Chondrocyte (in vitro differentiated cells): Measurements from ENCODE around the gene PRR18. TPM values are rescaled to one million over a fixed set of nuclear protein-coding genes. Genes with fewer than 3 reads are reported as not detected.

Experiments used
- DNase-seq: peaks from one replicate; pipeline ENCODE4 v3.0.0; 2021; ENCODE audit warnings: mixed read lengths, low spot score
- H3K27ac Mint-ChIP-seq: one replicate; pipeline ENCODE4 v1.8.0; 2021; ENCODE audit warnings: mild to moderate bottlenecking, moderate library complexity, mixed read lengths; ENCODE audit not compliant: unreplicated experiment
- H3K27me3 Mint-ChIP-seq: 2 replicates; pipeline ENCODE4 v1.8.0; 2021; ENCODE audit warnings: low read depth, mixed read lengths
- H3K36me3 Mint-ChIP-seq: 2 replicates; pipeline ENCODE4 v1.8.0; 2021; ENCODE audit warnings: low read depth, mixed read lengths
- H3K4me1 Mint-ChIP-seq: 2 replicates; pipeline ENCODE4 v1.8.0; 2021; ENCODE audit warnings: low read depth, mild to moderate bottlenecking, mixed read lengths
- H3K4me3 Mint-ChIP-seq: one replicate; pipeline ENCODE4 v1.8.0; 2021; ENCODE audit warnings: mild to moderate bottlenecking, moderate library complexity, mixed read lengths; ENCODE audit not compliant: unreplicated experiment
- H3K9me3 Mint-ChIP-seq: 2 replicates; pipeline ENCODE4 v1.8.0; 2021; ENCODE audit warnings: low read depth, mixed read lengths
- CTCF ChIP-seq: fragments of 200-600 bp; sonication (generic); IDR thresholded peaks from 2 replicates; pipeline ENCODE4 v1.5.0; 2021; ENCODE audit warnings: antibody characterized with exemption, mild to moderate bottlenecking, moderate library complexity
- total RNA-seq: library from RNA; stranded (reverse); gene quantifications from 3 replicates; pipeline ENCODE4 v1.2.1, GENCODE V29; 2021

Gene PRR18
- total RNA-seq, 1 donor from 2014 or later, result 0.70 TPM

DNA sequence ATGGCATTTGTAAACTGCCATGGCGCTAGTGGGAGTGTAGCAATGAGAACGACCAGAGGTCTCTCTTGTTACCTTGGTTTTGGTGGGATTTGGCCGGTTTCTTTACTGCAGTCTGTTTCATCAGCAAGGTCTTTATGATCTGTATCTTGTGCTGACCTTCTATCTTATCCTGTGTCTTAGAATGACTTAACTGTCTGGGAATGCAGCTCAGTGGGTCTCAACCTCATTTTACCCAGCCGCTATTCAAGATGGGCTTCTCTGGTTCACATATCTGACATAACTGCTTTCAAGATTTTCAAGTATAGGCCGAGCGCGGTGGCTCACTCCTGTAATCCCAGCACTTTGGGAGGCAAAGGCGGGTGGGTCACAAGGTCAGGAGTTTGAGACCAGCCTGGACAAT lies 36.0 kb upstream of the PRR18 start:
- H3K27me3 Mint-ChIP-seq, result peaks cover 3% of the 10 kb centered on the region
- peaks cover 3% of the 10 kb centered on the region for H3K9me3 Mint-ChIP-seq
- TF ChIP-seq CTCF, result no peak
- no peak overlapping the region for H3K4me3 Mint-ChIP-seq
- H3K27ac Mint-ChIP-seq, result no peak overlapping the region
- no peak for DNase-seq
- H3K4me1 Mint-ChIP-seq, result peaks cover 19% of the 10 kb centered on the region
- H3K36me3 Mint-ChIP-seq, result no peaks in the 10 kb centered on the region

GRCh38 chr6:166343150-166343487 lies 34.9 kb upstream of the PRR18 start:
- H3K4me1 Mint-ChIP-seq, result peaks cover 22% of the 10 kb centered on the region
- peaks cover 3% of the 10 kb centered on the region for H3K27me3 Mint-ChIP-seq
- no peak for DNase-seq
- H3K4me3 Mint-ChIP-seq, result peak overlapping the region; percentile 86
- H3K9me3 Mint-ChIP-seq, result no peaks in the 10 kb centered on the region
- TF ChIP-seq CTCF, result no peak
- no peaks in the 10 kb centered on the region for H3K36me3 Mint-ChIP-seq
- H3K27ac Mint-ChIP-seq, result no peak overlapping the region

DNA sequence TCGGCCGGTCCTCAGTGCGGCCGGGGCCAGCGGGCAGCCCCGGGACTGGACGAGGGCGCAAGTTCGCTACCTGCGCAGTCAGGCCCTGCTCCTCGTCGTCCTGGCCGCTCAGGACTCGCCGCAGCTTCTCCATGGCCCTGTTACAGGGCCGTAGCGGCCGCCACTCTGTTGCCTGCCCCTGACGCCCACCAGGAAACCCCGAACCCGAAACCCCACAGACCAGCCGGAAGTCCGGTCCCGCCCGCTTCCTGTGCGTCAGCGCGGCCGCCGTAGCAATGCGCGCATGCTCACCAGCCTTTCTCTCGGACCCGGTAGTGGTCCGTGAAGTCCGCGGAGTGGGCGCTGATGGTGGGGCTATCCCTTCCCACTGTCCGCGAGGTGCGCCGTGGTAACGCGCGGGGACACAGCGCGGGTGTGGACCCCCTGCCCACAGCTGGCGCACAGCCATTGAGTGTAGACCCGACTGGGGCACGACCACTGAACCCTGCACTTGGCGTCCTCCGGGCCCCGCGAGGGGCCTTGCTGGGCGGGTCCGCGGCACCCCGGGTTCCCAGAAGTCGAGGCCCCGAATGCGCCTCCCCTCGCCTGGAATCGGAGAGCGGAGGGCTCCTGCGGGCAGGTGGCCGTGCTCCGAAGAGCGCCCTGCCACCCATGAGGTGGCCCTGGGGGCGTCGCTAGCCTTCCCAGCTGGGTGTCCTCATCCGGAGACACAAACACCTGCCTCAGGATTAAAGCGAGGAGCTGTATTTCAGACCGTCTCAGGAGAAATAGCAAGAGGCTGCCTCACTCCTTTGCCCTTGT lies 34.4 kb upstream of the PRR18 start, which contains the start of gene SFT2D1:
Gene SFT2D1 (minus strand): TSS at position 197 of the 801 bp plus-strand sequence. CDS start 64 bp downstream, at position 133.
- Mint-ChIP-seq H3K4me1 (peaks cover 22% of the 10 kb centered on the region), H3K27me3 (peaks cover 3% of the 10 kb centered on the region), H3K9me3 (no peaks in the 10 kb centered on the region), H3K36me3 (no peaks in the 10 kb centered on the region), H3K4me3 (peak within 1 kb of the TSS; percentile 86), H3K27ac (peak within 1 kb of the TSS; percentile 88)
- DNase-seq, result peak; percentile 93
- peak; percentile 7 for TF ChIP-seq CTCF

DNA sequence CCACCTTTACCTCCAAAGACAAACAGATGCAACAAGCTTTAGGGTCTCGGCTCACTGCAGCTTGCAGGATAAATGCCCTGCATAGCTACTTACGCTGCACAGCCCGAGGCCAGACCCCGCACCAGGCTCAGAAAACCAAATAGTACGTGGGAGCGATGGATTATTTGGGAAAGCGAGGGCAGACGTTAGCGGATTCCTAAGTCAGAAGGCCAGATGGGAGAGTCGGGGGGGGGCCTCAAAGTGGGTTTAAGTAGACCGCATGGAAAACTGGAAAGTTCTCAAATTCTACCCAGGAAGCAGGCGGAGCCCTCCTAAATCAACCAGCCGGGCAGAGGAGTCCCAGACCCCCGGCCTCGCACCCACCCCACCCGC lies 33.8 kb upstream of the PRR18 start:
- H3K4me1 Mint-ChIP-seq, result peaks cover 22% of the 10 kb centered on the region
- no peaks in the 10 kb centered on the region for H3K36me3 Mint-ChIP-seq
- peak overlapping the region; percentile 86 for H3K4me3 Mint-ChIP-seq
- no peak for TF ChIP-seq CTCF
- DNase-seq, result no peak
- no peaks in the 10 kb centered on the region for H3K9me3 Mint-ChIP-seq
- H3K27ac Mint-ChIP-seq, result peak overlapping the region; percentile 88
- H3K27me3 Mint-ChIP-seq, result peaks cover 3% of the 10 kb centered on the region

- no peak for DNase-seq
- Mint-ChIP-seq H3K27ac (peak overlapping the region; percentile 88), H3K9me3 (no peaks in the 10 kb centered on the region), H3K27me3 (peaks cover 3% of the 10 kb centered on the region), H3K36me3 (no peaks in the 10 kb centered on the region), H3K4me3 (peak overlapping the region; percentile 86), H3K4me1 (peaks cover 22% of the 10 kb centered on the region)
- TF ChIP-seq CTCF, result no peak
Observed at GRCh38 chr6:166341464-166341863, 33.3 kb upstream of the PRR18 start.
